NCI-H2081 (cell line): ENCODE data around the gene TSR2.

Source experiments
- DNase-seq, 2 experiments: peaks; one replicate each; lab custom pipeline; 2025; lab: John Stamatoyannopoulos, UW

The TSR2 gene

GRCh38 chrX:54439960-54440871, at the start of gene TSR2:
Gene TSR2 (plus strand): TSS chrX:54440404. CDS start chrX:54440422, 18 bp downstream.
- DNase-seq, result peak; percentile 67 to 91

- DNase-seq, result no peak
These were observed 43.1 kb upstream of the TSR2 start for GRCh38 chrX:54397113-54397512.

- no peak for DNase-seq
These were observed 32.9 kb upstream of the TSR2 start for GRCh38 chrX:54407266-54407665.

- DNase-seq, result no peak
These were observed 28.5 kb upstream of the TSR2 start for GRCh38 chrX:54411732-54412131.

- no peak for DNase-seq
These were observed 26.5 kb upstream of the TSR2 start for GRCh38 chrX:54413753-54414152.

GRCh38 chrX:54415534-54416350, 24.5 kb upstream of the TSR2 start:
- no peak for DNase-seq

GRCh38 chrX:54416965-54417364, 23.2 kb upstream of the TSR2 start:
- DNase-seq, result no peak

- no peak for DNase-seq
These were observed 20.5 kb upstream of the TSR2 start for GRCh38 chrX:54419559-54420302.

GRCh38 chrX:54422168-54422567, 18.0 kb upstream of the TSR2 start:
- no peak for DNase-seq

GRCh38 chrX:54423161-54423888, 16.9 kb upstream of the TSR2 start:
- no peak for DNase-seq

- no peak for DNase-seq
These were observed 12.3 kb upstream of the TSR2 start for GRCh38 chrX:54427837-54428424.

- DNase-seq, result no peak
These were observed 9.7 kb upstream of the TSR2 start for GRCh38 chrX:54430519-54430918.

GRCh38 chrX:54435121-54435520, 5.1 kb upstream of the TSR2 start:
- DNase-seq, result no peak

- no peak for DNase-seq
These were observed 2.6 kb downstream of the TSR2 start for GRCh38 chrX:54442790-54443189.

GRCh38 chrX:54444752-54445151, 4.5 kb downstream of the TSR2 start:
- DNase-seq, result no peak

GRCh38 chrX:54446084-54446483, 5.9 kb downstream of the TSR2 start:
- DNase-seq, result no peak

- no peak for DNase-seq
These were observed 7.3 kb downstream of the TSR2 start for GRCh38 chrX:54447461-54447860.

GRCh38 chrX:54449929-54450328, 9.7 kb downstream of the TSR2 start:
- no peak for DNase-seq

GRCh38 chrX:54452920-54453319, 12.7 kb downstream of the TSR2 start:
- DNase-seq, result no peak

GRCh38 chrX:54470054-54470760, 30.0 kb downstream of the TSR2 start:
- DNase-seq, result no peak
